NOMO-1 (cell line): Measurements from ENCODE around the gene HERPUD1.

ENCODE experiments used
- DNase-seq, 2 experiments: peaks; one replicate each; lab custom pipeline; 2025; ENCODE audit not compliant: unreplicated experiment in 2 of 2; lab: John Stamatoyannopoulos, UW

The HERPUD1 gene

GRCh38 chr16:56910654-56911539 is 21.0 kb upstream of the HERPUD1 start:
- peak; percentile 57 to 68 for DNase-seq

- DNase-seq = peak; percentile 41 to 71
Observed at GRCh38 chr16:56911771-56912571, 20.0 kb upstream of the HERPUD1 start.

GRCh38 chr16:56912746-56913708 is 18.9 kb upstream of the HERPUD1 start:
- no peak for DNase-seq

- no peak for DNase-seq
Observed at GRCh38 chr16:56914896-56915295, 17.0 kb upstream of the HERPUD1 start.

- no peak for DNase-seq
Observed at GRCh38 chr16:56915336-56916119, 16.4 kb upstream of the HERPUD1 start.

- peak; percentile 26 to 84 for DNase-seq
Observed at GRCh38 chr16:56916571-56917403, 15.2 kb upstream of the HERPUD1 start.

- DNase-seq = no peak
Observed at GRCh38 chr16:56918467-56919012, 13.4 kb upstream of the HERPUD1 start.

- DNase-seq = no peak
Observed at GRCh38 chr16:56919099-56919800, 12.7 kb upstream of the HERPUD1 start.

- DNase-seq = no peak
Observed at GRCh38 chr16:56921571-56921970, 10.4 kb upstream of the HERPUD1 start.

GRCh38 chr16:56923481-56924091 is 8.4 kb upstream of the HERPUD1 start:
- no peak for DNase-seq

GRCh38 chr16:56927471-56927870 is 4.5 kb upstream of the HERPUD1 start:
- DNase-seq = no peak

- no peak for DNase-seq
Observed at GRCh38 chr16:56929639-56930038, 2.3 kb upstream of the HERPUD1 start.

GRCh38 chr16:56930486-56931270 is 1.3 kb upstream of the HERPUD1 start:
- DNase-seq = no peak

- DNase-seq = peak in 1 of 2 experiments; percentile 79
Observed at GRCh38 chr16:56931271-56931891, 561 bp upstream of the HERPUD1 start.

- peak; percentile 80 to 88 for DNase-seq
Observed at GRCh38 chr16:56932721-56933619, 1.0 kb downstream of the HERPUD1 start.
